GM18873 (cell line): Measurements from ENCODE around the gene BCL2.

Experiments
- ATAC-seq: cut with Tn5 transposase; IDR thresholded peaks from one replicate; pipeline ENCODE4 v1.9.1; 2021; ENCODE audit warnings: mild to moderate bottlenecking, moderate library complexity, moderate number of reproducible peaks; ENCODE audit not compliant: unreplicated experiment, low FRiP score

BCL2 gene

GRCh38 chr18:63329431-63330145 lies 10.0 kb upstream of the BCL2 start:
- no peak for ATAC-seq

DNA sequence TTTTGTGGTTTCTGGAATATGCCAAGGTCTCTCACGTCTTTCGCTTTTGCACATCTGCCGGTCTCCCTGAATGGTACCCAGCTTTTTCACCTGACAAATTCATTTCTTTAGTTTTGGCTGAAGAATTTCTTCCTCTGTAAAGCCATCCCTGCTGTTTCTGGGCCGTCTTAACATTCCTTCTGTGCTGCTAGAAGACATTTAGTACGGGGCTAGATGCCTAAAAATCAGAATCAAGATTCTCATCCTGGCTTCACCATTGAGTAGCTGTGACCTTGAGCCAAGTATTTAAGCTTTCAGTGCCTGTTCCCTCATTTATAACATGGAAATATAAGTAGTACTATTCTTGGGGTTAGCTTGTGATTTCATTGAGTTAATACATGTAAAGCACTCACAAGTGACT lies 6.4 kb upstream of the BCL2 start:
- ATAC-seq = no peak

- no peak for ATAC-seq
Observed at GRCh38 chr18:63325086-63325686, 5.6 kb upstream of the BCL2 start.

- ATAC-seq = no peak
Observed at GRCh38 chr18:63322908-63323634, 3.5 kb upstream of the BCL2 start.

- no peak for ATAC-seq
Observed at GRCh38 chr18:63322206-63322605, 2.6 kb upstream of the BCL2 start.

- no peak for ATAC-seq
Observed at GRCh38 chr18:63321291-63321690, 1.7 kb upstream of the BCL2 start.

- no peak for ATAC-seq
Observed at GRCh38 chr18:63320975-63321265, 1.4 kb upstream of the BCL2 start.

DNA sequence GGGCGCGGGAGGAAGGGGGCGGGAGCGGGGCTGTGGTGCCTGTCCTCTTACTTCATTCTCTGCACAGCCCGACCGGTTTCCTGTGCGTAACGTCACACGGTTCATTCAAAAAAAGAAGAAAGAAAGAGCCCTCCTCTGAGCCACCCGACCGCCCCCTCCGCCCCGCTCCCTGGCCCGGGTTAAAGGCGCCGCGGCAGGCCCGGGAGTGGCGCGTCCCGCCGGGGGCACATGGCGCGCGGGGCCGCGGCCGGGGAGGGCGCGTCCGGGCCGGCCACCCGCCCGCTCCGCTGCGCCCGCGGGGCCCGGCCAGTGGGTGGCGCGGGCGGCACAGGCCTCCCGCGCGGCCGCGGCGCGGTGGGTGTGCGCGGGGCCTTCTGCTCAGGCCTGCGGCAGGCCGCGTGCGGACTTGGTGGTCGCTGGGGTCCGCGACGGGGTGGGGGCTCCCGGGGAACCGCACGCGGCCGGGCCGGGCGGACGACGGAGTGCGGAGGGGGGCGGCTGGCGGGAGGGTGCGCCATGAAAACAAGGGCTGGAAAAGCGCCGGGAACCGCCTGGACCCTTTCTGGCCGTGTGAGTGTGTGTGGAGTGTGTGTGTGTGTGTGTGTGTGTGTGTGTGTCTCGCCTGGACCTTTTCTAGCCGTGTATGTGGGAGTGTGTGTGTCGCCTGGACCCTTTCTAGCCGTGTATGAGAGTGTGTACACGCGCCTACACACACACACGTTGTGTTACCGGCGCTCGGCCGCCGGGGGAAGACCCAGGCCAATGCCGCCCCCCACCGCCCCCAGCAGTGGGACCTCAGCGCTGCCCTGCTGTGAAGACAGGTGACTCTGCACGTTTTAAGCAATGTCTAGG lies 780 bp upstream of the BCL2 start:
- ATAC-seq = peak; percentile 46

GRCh38 chr18:63318889-63319382 lies 633 bp downstream of the BCL2 start:
- no peak for ATAC-seq

- peak; percentile 41 for ATAC-seq
Observed at GRCh38 chr18:63317982-63318888, 1.3 kb downstream of the BCL2 start.

DNA sequence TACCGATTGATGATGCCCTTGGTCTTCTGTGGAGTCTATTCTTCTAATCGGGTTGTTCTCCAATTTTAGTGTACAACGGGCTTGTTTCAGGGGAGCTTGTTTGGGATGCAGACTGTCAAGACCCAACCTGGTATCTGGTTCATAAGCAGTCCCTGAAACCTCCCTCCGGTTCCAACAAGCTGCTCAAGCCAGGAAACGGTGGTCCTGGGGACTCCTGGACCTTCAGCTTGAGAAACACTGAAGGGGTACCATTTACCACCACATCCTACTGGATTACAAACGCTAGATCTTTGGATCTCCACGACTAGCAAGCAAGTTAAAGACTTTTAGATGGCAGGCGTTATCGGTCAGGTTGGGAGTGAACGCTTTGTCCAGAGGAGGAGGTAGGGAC lies 2.0 kb downstream of the BCL2 start:
- no peak for ATAC-seq

DNA sequence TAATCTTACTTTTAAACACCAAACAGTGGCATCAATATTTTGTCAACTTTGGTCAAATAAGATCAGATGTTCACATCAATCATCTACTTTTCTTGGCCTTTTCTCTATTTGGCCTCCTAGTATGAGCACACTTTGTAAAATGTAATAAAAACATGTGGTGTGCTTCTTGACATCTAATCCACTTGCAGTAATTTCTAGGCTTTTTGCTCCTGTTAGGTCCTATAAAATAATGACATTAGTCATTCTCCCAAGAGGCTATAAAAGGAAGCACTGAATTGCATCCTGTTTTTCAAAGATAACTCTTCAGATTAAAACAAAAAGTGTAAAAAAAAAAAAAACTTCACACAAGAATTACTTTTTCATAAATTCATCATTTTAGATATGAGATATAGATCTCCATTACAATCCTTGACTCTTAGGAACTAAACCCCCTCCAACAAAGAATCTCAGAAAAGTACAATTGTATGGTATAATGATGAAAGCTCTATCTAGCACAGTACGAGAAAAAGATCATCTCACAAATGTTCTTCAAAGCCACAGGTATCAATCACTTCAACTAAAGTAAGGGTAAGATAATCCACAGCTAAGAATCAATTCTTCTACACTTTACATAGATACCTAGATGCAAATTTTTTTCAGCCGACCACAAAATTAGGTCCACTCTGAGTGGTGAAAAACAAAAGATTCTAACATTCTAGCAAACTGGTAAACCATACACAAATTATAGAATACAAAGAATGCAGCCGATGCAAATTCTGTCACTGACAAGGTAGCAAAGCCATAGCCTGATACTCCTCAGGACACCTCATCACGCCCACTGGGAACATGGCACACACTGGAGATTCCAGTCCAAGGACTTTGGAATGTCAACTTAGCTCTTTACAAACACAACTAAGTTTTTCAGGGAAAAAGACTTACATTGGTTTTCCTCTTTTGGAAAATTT lies 2.7 kb downstream of the BCL2 start:
- ATAC-seq = peak; percentile 25

DNA sequence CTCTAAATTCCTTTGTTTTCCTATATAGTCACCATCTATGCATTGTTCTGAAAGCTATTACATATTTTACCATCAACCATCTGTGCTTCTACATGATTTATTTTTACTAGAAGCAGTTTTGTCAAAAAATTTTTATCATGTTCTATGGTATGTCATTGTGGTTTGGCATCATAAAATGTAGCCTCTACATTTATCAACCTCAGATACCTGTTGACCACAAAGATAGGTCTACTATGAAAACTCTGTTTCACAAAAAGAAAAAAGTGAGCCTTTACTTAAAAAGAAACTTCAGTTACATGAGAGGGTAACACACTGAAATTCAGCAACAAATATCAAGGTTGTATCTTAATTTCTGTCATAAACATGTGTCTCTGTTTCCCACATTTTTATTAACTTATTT lies 3.7 kb downstream of the BCL2 start:
- ATAC-seq = no peak

GRCh38 chr18:63315131-63315662 lies 4.4 kb downstream of the BCL2 start:
- no peak for ATAC-seq

GRCh38 chr18:63314062-63314790 lies 5.3 kb downstream of the BCL2 start:
- no peak for ATAC-seq

GRCh38 chr18:63313396-63313917 lies 6.1 kb downstream of the BCL2 start:
- ATAC-seq = no peak

GRCh38 chr18:63312737-63313395 lies 6.7 kb downstream of the BCL2 start:
- no peak for ATAC-seq
